Gastroesophageal sphincter (tissue), 3 donors: ENCODE results near the gene TSHZ2.

Experiments used
- EP300 ChIP-seq: sonication (generic); formaldehyde crosslinking; IDR thresholded peaks from one replicate; pipeline ENCODE4 v1.6.1; 2017; ENCODE audit warnings: antibody characterized with exemption, mild to moderate bottlenecking
- TF ChIP-seq, protein P1 (sequence below), 4 experiments: fragments of 200-600 bp in 2 of 4; fragments of 450-650 bp in 2 of 4; sonication (generic) in 1 of 4; IDR thresholded peaks; one replicate each; pipeline ENCODE4 v1.5.1; 2017 to 2019; ENCODE audit warnings: antibody characterized with exemption in 4 of 4, mild to moderate bottlenecking in 2 of 4, moderate library complexity in 2 of 4

DNA sequence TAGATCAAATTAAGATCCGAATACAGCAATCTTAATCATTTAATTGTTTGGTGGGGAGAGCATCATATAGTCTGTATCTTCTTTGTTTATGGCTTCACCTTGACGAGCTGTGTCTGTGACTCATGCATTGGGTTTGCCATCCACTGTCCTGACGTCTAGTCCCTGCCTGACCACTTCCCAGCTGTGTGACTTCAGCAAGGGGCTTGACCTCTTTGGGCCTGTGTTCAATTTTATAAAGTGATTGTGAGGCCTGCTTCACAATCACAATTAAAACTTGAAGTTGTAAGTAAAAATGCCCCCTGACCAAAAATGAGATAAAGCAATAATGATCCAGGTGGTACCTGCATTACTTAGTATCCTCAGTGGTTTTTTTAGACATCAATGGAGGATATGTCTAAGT is 412.2 kb downstream of the TSHZ2 start:
- no peak for TF ChIP-seq EP300
- TF ChIP-seq, protein P1, sequence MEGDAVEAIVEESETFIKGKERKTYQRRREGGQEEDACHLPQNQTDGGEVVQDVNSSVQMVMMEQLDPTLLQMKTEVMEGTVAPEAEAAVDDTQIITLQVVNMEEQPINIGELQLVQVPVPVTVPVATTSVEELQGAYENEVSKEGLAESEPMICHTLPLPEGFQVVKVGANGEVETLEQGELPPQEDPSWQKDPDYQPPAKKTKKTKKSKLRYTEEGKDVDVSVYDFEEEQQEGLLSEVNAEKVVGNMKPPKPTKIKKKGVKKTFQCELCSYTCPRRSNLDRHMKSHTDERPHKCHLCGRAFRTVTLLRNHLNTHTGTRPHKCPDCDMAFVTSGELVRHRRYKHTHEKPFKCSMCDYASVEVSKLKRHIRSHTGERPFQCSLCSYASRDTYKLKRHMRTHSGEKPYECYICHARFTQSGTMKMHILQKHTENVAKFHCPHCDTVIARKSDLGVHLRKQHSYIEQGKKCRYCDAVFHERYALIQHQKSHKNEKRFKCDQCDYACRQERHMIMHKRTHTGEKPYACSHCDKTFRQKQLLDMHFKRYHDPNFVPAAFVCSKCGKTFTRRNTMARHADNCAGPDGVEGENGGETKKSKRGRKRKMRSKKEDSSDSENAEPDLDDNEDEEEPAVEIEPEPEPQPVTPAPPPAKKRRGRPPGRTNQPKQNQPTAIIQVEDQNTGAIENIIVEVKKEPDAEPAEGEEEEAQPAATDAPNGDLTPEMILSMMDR (IDR thresholded peaks at IDR 0.05): no peak
